Ovary (tissue), 3 donors: ENCODE results near the gene KRT222.

Experiments
- POLR2A ChIP-seq: fragments of 450-650 bp; IDR thresholded peaks from one replicate; pipeline ENCODE4 v1.6.1; 2017; ENCODE audit warnings: antibody characterized with exemption, mild to moderate bottlenecking, moderate library complexity
- TF ChIP-seq, protein P1 (sequence below), 3 donors: fragments of 450-650 bp in 2 of 3; fragments of 200-600 bp in 1 of 3; IDR thresholded peaks; one replicate each; pipeline versions ENCODE4 v1.5.1 to v1.8.0; 2016 to 2022; ENCODE audit warnings: antibody characterized with exemption in 3 of 3, mild to moderate bottlenecking in 1 of 3
- donor health status: DM: no; HTN: no; CAD: no.

DNA sequence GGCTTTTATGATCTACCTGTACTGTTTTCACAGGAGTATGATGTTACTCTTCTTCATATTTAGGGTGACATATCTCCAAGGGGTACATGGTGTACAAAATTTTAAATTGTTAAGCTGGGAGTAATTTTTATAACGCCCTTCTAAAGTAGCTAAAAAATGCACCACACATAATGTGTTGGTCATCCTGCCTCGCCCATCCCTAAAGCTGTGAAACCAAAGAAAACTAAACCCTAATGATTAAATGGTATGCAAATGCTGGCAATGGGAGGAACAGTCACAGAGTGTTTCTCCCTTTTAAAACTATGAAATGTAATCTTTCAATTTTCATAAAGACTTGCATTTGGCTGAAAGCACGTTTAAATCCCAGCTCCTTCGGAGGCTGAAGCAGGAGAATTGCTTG lies 40.6 kb upstream of the KRT222 start:
- TF ChIP-seq POLR2A = no peak
- TF ChIP-seq, protein P1, sequence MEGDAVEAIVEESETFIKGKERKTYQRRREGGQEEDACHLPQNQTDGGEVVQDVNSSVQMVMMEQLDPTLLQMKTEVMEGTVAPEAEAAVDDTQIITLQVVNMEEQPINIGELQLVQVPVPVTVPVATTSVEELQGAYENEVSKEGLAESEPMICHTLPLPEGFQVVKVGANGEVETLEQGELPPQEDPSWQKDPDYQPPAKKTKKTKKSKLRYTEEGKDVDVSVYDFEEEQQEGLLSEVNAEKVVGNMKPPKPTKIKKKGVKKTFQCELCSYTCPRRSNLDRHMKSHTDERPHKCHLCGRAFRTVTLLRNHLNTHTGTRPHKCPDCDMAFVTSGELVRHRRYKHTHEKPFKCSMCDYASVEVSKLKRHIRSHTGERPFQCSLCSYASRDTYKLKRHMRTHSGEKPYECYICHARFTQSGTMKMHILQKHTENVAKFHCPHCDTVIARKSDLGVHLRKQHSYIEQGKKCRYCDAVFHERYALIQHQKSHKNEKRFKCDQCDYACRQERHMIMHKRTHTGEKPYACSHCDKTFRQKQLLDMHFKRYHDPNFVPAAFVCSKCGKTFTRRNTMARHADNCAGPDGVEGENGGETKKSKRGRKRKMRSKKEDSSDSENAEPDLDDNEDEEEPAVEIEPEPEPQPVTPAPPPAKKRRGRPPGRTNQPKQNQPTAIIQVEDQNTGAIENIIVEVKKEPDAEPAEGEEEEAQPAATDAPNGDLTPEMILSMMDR (IDR thresholded peaks at IDR 0.05) = no peak
